ENCODE results near the gene CYGB.

CYGB gene

GRCh38 chr17:76549215-76549518 is 11.7 kb upstream of the CYGB start:
- no peak for DNase-seq

GRCh38 chr17:76548378-76549214 is 11.1 kb upstream of the CYGB start:
- DNase-seq: no peak

GRCh38 chr17:76547642-76548202 is 10.2 kb upstream of the CYGB start:
- DNase-seq: no peak

GRCh38 chr17:76547183-76547641 is 9.7 kb upstream of the CYGB start:
- DNase-seq: peak; percentile 43

GRCh38 chr17:76546556-76547182 is 9.2 kb upstream of the CYGB start:
- no peak for DNase-seq

- no peak for DNase-seq
Observed at GRCh38 chr17:76545918-76546555, 8.5 kb upstream of the CYGB start.

GRCh38 chr17:76544546-76545365 is 7.2 kb upstream of the CYGB start:
- no peak for DNase-seq

GRCh38 chr17:76543826-76544545 is 6.5 kb upstream of the CYGB start:
- no peak for DNase-seq

GRCh38 chr17:76543482-76543825 is 5.9 kb upstream of the CYGB start:
- DNase-seq: no peak

GRCh38 chr17:76542984-76543383 is 5.5 kb upstream of the CYGB start:
- DNase-seq: no peak

- DNase-seq: no peak
Observed at GRCh38 chr17:76542566-76542971, 5.1 kb upstream of the CYGB start.

- no peak for DNase-seq
Observed at GRCh38 chr17:76541739-76542454, 4.4 kb upstream of the CYGB start.

GRCh38 chr17:76540381-76541300 is 3.1 kb upstream of the CYGB start:
- no peak for DNase-seq

- DNase-seq: no peak
Observed at GRCh38 chr17:76539631-76540271, 2.2 kb upstream of the CYGB start, which contains the start of gene PRCD. TSS of gene PRCD (plus strand) at chr17:76540044. CDS start at chr17:76540142, 98 bp downstream.

- no peak for DNase-seq
Observed at GRCh38 chr17:76538941-76539570, 1.5 kb upstream of the CYGB start.

- DNase-seq: no peak
Observed at GRCh38 chr17:76538281-76538931, 897 bp upstream of the CYGB start.

- no peak for DNase-seq
Observed at GRCh38 chr17:76537288-76537577, 276 bp downstream of the CYGB start.

GRCh38 chr17:76536511-76537287 is 810 bp downstream of the CYGB start:
- DNase-seq: no peak
